ENCODE results near the gene BARX1.
"Not testable (repeated sequence)": the region's sequence is repeated elsewhere in the genome, so short reads cannot be mapped to it uniquely, and the experiment has no call there.

Gene BARX1

DNA sequence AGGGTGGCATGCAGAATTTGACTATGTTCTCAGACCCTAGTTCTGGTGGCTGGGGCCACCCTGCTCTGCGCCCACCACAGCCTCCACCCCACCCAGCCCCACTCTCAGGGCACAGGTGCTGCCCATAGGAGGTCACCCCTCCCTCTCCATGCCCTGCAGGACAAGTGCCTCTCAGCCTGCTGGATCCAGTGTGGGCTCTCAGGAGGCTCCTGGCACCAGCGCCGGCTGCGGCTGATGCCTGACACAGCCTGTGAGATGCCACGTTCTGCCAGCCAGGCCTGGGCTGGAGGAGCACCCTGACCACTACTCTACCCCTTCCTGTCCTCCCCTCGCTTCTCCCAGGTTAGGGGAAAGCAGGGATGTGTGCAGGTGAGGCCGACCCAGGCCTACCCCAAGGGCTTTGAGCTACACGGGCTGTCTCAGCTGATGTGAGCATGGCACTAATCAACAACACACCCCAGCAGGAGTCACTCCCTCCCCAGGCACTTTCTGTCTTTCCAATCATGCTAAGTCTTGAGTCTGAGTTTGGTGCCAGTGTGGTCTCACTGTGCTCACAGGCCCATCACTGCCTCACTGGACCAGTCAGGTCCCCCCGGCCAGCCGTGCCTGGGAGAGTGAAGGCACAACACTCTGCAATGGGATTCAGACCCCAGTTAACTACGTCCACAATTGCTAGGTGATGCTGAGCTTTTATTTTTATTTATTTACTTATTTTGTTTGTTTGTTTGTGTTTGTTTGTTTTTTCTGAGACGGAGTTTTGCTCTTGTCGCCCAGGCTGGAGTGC, 12.1 kb upstream of the BARX1 start:
- Histone ChIP-seq H3K4me1 (ENCODE audit: control insufficient read depth, insufficient read depth, low read length, unreplicated experiment) (peaks cover 6% of the 10 kb centered on the region), H3K27me3 (ENCODE audit: insufficient read depth, low read length) (no peaks in the 10 kb centered on the region)

DNA sequence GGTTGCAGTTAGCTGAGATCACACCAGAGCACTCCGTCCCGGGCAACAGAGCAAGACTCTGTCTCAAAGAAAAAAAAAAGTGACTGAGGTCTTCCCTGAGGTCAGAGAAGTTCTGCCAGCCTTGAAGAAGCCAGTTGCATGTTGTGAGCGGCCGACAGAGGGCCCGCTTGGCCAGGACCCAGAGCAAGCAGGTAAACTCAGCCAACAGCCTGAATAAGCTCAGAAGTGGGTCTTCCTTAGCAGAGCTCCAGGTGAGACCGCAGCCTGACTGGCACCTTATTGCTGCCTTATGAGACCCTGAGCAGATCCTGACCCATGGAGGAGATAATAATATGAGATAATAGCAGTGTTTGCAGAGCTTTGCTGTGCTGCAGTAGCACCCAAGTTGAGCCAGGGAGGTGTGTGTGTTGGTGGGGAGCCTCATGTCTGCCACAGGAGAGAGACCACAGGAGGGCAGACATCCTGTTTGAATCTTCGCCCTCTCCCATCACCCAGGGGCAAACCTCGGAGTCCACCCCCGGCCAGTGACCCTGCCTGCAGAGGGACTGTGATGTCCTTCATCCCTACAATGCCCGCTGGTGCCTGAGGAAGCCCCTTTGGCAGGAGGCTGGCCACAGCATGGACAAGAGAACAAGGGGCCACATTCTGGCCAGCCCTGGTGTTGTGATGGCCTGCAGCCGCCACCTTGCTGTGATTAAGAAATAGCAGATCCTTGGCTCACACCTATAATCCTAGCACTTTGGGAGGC, 10.8 kb upstream of the BARX1 start:
- H3K27me3 ChIP-seq (ENCODE audit: insufficient read depth, low read length): no peaks in the 10 kb centered on the region
- H3K4me1 ChIP-seq (ENCODE audit: control insufficient read depth, insufficient read depth, low read length, unreplicated experiment): peaks cover 12% of the 10 kb centered on the region
- no peak overlapping the region for H2AFZ ChIP-seq (ENCODE audit: low read length, unreplicated experiment)
- H3K27ac ChIP-seq (ENCODE audit: low read depth, low read length): no peak overlapping the region
- H3K36me3 ChIP-seq (ENCODE audit: insufficient read depth, low read length): no peaks in the 10 kb centered on the region
- H3K4me3 ChIP-seq (ENCODE audit: low read depth, low read length): no peak overlapping the region
- no peaks in the 10 kb centered on the region for H3K79me2 ChIP-seq (ENCODE audit: control insufficient read depth, insufficient read depth, low read length, unreplicated experiment)

More for the DNA sequence above, 12.1 kb upstream of the BARX1 start:
- no peak overlapping the region for H3K4me3 ChIP-seq (ENCODE audit: low read depth, low read length)
- no peaks in the 10 kb centered on the region; the same call in 1 of the 2 replicates for H3K36me3 ChIP-seq (ENCODE audit: insufficient read depth, low read length)
- H3K27ac ChIP-seq (ENCODE audit: low read depth, low read length): no peak overlapping the region
- H2AFZ ChIP-seq (ENCODE audit: low read length, unreplicated experiment): no peak overlapping the region
- no peaks in the 10 kb centered on the region for H3K79me2 ChIP-seq (ENCODE audit: control insufficient read depth, insufficient read depth, low read length, unreplicated experiment)

DNA sequence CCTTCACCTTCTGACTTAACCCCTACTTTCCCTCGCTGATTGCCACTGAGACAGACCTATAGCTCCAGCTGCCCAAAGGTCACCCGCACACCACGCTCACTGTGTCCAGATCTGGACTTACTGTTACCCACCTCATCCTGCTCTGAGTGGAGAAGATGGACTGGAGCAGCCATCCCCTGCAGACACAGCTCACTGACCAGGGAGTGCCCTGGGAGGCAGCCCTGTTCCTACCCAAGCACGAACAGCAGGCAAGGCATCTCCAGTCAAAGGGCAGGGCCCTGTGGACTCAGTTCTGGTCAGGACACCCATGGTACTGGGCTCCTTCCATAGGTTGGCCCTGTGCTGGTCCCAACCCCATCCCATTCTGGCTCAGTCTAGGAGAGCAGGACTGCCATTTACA, 9.5 kb upstream of the BARX1 start:
- peaks cover 12% of the 10 kb centered on the region for H3K4me1 ChIP-seq (ENCODE audit: control insufficient read depth, insufficient read depth, low read length, unreplicated experiment)
- H3K27me3 ChIP-seq (ENCODE audit: insufficient read depth, low read length): peaks cover 11% of the 10 kb centered on the region
- H3K79me2 ChIP-seq (ENCODE audit: control insufficient read depth, insufficient read depth, low read length, unreplicated experiment): no peaks in the 10 kb centered on the region
- no peak overlapping the region for H3K27ac ChIP-seq (ENCODE audit: low read depth, low read length)
- H2AFZ ChIP-seq (ENCODE audit: low read length, unreplicated experiment): no peak overlapping the region
- H3K4me3 ChIP-seq (ENCODE audit: low read depth, low read length): no peak overlapping the region
- H3K36me3 ChIP-seq (ENCODE audit: insufficient read depth, low read length): no peaks in the 10 kb centered on the region

DNA sequence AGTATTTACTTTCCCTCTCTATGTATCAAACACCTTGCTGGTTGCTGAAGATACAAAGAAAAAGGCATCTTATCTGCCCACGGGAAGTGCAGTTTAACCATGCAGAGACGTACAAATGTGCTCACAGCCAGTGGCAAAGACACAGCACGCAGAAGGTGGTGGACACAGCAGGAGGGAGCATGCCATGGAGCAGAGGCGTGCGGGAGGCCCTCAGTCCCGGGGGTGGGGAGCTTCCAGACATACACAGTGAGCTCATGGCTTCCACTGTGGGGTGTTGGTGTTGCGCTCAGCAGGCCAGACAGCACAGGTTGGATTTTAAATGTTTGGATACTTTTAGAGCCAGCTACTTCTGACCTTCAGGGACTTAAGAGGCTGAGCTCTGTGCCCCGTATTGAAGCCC, 8.8 kb upstream of the BARX1 start:
- H3K27ac ChIP-seq (ENCODE audit: low read depth, low read length): no peak overlapping the region
- H3K27me3 ChIP-seq (ENCODE audit: insufficient read depth, low read length): peaks cover 14% of the 10 kb centered on the region
- H3K79me2 ChIP-seq (ENCODE audit: control insufficient read depth, insufficient read depth, low read length, unreplicated experiment): no peaks in the 10 kb centered on the region
- no peaks in the 10 kb centered on the region for H3K36me3 ChIP-seq (ENCODE audit: insufficient read depth, low read length)
- H3K4me1 ChIP-seq (ENCODE audit: control insufficient read depth, insufficient read depth, low read length, unreplicated experiment): peaks cover 13% of the 10 kb centered on the region
- no peak overlapping the region for H2AFZ ChIP-seq (ENCODE audit: low read length, unreplicated experiment)
- no peak overlapping the region for H3K4me3 ChIP-seq (ENCODE audit: low read depth, low read length)

DNA sequence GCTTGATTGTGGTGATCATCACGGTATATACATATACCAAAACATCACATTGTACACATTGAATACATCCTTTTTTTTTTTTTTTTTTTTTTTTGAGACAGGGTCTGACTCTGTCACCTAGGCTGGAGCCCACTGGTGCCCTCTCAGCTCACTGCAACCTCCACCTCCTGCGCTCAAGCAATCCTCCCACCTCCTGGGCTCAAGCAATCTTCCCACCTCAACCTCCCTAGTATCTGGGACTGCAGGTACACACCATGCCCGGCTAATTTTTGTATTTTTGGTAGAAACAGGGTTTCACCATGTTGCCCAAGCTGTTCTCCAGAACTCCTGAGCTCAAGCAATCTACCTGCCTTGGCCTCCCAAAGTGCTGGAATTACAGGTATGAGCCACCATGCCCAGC, 8.3 kb upstream of the BARX1 start:
- not testable (repeated sequence) for H3K27ac ChIP-seq (ENCODE audit: low read depth, low read length); H3K36me3 ChIP-seq (ENCODE audit: insufficient read depth, low read length); H2AFZ ChIP-seq (ENCODE audit: low read length, unreplicated experiment); H3K79me2 ChIP-seq (ENCODE audit: control insufficient read depth, insufficient read depth, low read length, unreplicated experiment); H3K4me3 ChIP-seq (ENCODE audit: low read depth, low read length)
- H3K27me3 ChIP-seq (ENCODE audit: insufficient read depth, low read length): peaks cover 15% of the 10 kb centered on the region
- H3K4me1 ChIP-seq (ENCODE audit: control insufficient read depth, insufficient read depth, low read length, unreplicated experiment): peaks cover 18% of the 10 kb centered on the region

DNA sequence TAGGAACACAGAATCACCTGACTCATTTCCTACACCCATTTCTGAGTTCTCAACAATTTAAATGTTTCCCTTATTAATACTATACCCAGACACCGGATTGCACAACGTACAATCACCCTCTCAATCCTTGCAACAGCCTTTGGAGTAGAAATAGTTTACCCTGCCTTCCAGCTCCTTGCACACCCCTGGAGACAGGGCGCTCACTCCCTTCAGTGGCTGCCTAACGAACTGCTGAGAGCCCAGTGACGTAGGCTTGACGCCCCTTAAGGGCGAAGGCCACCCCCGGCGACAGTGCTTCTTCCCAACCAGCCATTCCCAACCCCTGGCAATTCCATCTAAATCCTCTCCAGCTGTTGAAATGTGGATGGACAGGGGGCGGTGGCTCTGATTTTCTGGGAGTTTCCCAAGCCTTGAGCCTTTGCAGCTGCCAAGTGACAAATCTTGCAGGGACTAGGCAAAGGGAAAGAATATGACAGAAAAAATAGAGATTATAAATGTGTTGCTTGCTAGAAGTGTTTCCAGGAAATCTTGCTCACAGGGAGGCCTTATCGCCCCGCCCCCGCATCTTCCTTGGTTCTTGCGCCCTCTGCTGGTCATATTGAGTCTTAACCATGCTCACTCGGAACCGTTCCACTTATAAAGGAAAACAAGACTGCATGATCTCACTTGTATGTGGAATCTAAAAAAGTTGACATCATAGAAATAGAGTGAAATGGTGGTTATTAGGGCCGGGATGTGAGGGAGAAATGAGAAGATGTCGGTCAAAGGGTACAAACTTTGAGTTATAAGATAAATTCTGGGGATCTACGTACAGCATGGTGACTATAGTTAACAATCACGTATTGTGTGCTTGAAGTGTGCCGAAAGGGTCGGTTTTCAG, 7.6 kb upstream of the BARX1 start:
- no peaks in the 10 kb centered on the region for H3K36me3 ChIP-seq (ENCODE audit: insufficient read depth, low read length)
- no peak overlapping the region for H3K27ac ChIP-seq (ENCODE audit: low read depth, low read length)
- H3K4me1 ChIP-seq (ENCODE audit: control insufficient read depth, insufficient read depth, low read length, unreplicated experiment): peaks cover 19% of the 10 kb centered on the region
- H3K4me3 ChIP-seq (ENCODE audit: low read depth, low read length): no peak overlapping the region
- no peak overlapping the region for H2AFZ ChIP-seq (ENCODE audit: low read length, unreplicated experiment)
- H3K79me2 ChIP-seq (ENCODE audit: control insufficient read depth, insufficient read depth, low read length, unreplicated experiment): no peaks in the 10 kb centered on the region
- peaks cover 15% of the 10 kb centered on the region for H3K27me3 ChIP-seq (ENCODE audit: insufficient read depth, low read length)

DNA sequence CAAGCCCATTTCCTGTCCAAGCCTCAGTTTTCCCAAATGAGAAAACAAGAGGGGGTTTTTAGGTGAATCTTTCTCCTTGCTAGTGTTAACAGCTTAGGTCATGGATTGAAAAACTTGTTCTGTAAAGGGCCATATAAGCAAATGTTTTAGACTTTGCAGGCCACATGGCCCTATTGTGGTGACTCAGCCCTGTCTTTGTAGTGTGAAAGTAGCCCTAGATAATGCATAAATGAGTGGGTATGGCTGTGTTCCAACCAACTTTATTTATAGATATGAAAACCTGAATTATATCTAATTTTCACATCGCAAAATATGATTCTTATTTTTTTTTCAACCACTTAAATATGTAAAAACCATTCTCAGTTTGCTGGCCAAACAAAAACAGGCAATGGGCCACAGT, 6.9 kb upstream of the BARX1 start:
- Histone ChIP-seq H3K27me3 (ENCODE audit: insufficient read depth, low read length) (peaks cover 15% of the 10 kb centered on the region), H3K36me3 (ENCODE audit: insufficient read depth, low read length) (no peaks in the 10 kb centered on the region)

DNA sequence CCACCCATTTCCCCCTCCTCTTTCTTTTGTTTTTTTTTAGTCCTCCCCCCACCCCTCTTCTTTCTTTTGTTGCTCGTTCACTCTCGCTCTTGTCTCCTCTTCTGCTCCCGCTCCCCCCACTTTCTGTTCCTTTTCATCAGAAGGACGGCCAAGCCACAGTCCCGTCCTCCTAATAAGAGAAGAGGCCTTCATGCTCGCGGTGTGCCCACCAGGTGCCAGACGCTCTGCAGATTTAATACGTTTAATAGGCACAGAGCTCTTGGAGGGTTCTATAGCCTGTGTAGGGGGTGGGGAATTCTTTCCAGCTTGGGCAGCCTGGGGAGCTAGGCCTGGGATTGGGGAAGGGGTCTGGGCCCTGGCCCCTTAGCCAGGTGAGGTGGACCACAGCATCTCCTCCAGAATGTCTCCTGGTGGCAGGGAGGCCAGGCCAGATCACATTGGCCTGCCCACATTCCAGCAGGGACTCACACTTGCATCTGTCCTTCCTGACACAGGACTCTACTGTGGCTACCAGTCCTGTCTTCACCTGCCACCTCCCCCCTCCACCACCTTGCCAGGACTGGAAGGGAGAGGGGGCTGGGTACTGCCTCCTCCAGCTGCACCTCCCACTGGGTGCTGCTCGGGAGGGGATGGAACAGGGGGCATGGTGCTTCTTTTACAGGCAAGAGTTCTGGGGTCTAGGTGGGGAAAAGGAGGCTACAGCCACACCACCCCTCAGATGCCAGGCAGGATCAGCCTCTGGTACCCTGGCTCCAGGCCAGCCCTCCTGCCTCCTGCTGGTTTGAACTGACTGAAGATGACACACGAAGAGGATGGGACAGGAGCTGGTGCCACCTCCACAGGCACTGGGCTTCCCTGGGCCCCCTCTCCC, 6.1 kb upstream of the BARX1 start:
- no peaks in the 10 kb centered on the region for H3K79me2 ChIP-seq (ENCODE audit: control insufficient read depth, insufficient read depth, low read length, unreplicated experiment)
- H3K27ac ChIP-seq (ENCODE audit: low read depth, low read length): no peak overlapping the region
- peaks cover 15% of the 10 kb centered on the region for H3K27me3 ChIP-seq (ENCODE audit: insufficient read depth, low read length)
- H3K36me3 ChIP-seq (ENCODE audit: insufficient read depth, low read length): no peaks in the 10 kb centered on the region
- no peak overlapping the region for H2AFZ ChIP-seq (ENCODE audit: low read length, unreplicated experiment)
- no peak overlapping the region for H3K4me3 ChIP-seq (ENCODE audit: low read depth, low read length)
- peaks cover 19% of the 10 kb centered on the region for H3K4me1 ChIP-seq (ENCODE audit: control insufficient read depth, insufficient read depth, low read length, unreplicated experiment)

More for the DNA sequence above, 6.9 kb upstream of the BARX1 start:
- Histone ChIP-seq H3K4me1 (ENCODE audit: control insufficient read depth, insufficient read depth, low read length, unreplicated experiment) (peaks cover 19% of the 10 kb centered on the region), H3K79me2 (ENCODE audit: control insufficient read depth, insufficient read depth, low read length, unreplicated experiment) (no peaks in the 10 kb centered on the region), H3K4me3 (ENCODE audit: low read depth, low read length) (no peak overlapping the region), H2AFZ (ENCODE audit: low read length, unreplicated experiment) (no peak overlapping the region), H3K27ac (ENCODE audit: low read depth, low read length) (no peak overlapping the region)

DNA sequence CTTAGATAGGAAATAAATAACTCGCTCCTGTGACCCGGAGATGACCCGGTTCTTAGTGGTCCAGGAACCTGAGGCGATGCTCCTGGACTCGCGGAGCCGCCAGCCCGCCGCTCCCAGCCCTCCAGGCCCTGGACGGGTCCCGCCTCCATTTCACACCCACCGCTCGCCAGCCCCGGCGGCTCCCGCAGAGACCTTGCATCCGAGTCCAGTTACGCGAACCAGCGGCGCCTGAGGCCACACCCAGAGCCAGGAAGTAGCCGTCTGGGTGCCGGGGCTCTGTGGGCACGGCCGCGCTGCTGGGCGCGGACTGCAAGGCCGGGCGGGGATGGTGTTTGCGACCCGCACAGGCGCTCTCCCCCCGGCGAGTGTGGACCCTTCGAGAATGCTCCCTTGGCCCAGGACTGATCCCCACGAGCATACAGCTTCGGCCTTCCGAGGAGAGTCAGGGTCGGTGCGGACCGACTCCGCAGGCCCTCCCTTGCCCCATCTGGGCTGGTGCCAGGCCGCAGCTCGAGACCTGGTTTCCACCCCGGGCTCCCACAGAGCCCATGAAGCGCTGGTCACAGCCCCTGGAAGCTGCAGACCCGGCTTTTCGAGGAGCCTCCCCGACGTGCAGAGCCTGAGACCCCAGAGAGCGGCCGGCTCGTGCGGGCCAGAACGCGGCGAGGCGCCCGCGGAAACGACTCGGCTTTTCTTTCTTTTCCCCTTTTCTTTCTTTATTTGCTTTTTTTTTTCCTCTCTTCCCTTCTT, 5.2 kb upstream of the BARX1 start:
- Histone ChIP-seq H2AFZ (ENCODE audit: low read length, unreplicated experiment) (no peak overlapping the region), H3K27me3 (ENCODE audit: insufficient read depth, low read length) (peaks cover 21% of the 10 kb centered on the region), H3K4me3 (ENCODE audit: low read depth, low read length) (no peak overlapping the region), H3K79me2 (ENCODE audit: control insufficient read depth, insufficient read depth, low read length, unreplicated experiment) (no peaks in the 10 kb centered on the region), H3K4me1 (ENCODE audit: control insufficient read depth, insufficient read depth, low read length, unreplicated experiment) (peaks cover 19% of the 10 kb centered on the region), H3K27ac (ENCODE audit: low read depth, low read length) (no peak overlapping the region), H3K36me3 (ENCODE audit: insufficient read depth, low read length) (no peaks in the 10 kb centered on the region)
